Fibroblast of mammary gland (primary cell): Measurements from ENCODE around the gene TXNDC15.
"Not testable (repeated sequence)": the region's sequence is repeated elsewhere in the genome, so short reads cannot be mapped to it uniquely, and the experiment has no call there.

Experiments
- DNase-seq: peaks from one replicate; pipeline ENCODE4 v3.0.0-alpha.2; 2010; ENCODE audit warnings: low read depth
- H3K4me3 ChIP-seq: 2 replicates; pipeline ENCODE4 v1.5.1; 2011; ENCODE audit warnings: low read depth, mild to moderate bottlenecking, low read length, moderate library complexity; ENCODE audit not compliant: control insufficient read depth
- TF ChIP-seq, protein P1 (sequence below): conservative IDR thresholded peaks from 2 replicates; pipeline ENCODE4 v1.5.1; 2011; ENCODE audit warnings: low read depth, low read length, inconsistent platforms; ENCODE audit not compliant: control insufficient read depth, insufficient read depth

The TXNDC15 gene

DNA sequence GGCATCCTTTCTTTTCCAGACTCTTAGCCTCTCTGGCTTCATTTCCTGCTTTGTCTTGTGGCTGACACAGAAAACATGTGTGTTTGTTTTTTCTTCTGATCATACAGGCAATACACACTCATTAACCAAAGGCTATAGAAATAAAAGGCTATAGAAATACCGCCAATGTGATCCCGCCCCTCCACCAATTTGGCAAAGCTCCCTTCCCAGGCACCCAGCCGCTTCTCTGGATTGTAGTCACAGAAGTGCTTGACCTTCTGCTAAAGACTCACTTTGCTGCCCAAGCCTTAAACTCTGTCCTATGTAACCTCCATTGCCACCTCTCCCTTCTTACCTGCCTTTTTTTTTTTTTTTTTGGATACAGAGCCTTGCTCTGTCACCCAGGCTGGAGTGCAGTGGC, 5.3 kb downstream of the TXNDC15 start:
- TF ChIP-seq, protein P1, sequence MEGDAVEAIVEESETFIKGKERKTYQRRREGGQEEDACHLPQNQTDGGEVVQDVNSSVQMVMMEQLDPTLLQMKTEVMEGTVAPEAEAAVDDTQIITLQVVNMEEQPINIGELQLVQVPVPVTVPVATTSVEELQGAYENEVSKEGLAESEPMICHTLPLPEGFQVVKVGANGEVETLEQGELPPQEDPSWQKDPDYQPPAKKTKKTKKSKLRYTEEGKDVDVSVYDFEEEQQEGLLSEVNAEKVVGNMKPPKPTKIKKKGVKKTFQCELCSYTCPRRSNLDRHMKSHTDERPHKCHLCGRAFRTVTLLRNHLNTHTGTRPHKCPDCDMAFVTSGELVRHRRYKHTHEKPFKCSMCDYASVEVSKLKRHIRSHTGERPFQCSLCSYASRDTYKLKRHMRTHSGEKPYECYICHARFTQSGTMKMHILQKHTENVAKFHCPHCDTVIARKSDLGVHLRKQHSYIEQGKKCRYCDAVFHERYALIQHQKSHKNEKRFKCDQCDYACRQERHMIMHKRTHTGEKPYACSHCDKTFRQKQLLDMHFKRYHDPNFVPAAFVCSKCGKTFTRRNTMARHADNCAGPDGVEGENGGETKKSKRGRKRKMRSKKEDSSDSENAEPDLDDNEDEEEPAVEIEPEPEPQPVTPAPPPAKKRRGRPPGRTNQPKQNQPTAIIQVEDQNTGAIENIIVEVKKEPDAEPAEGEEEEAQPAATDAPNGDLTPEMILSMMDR, result no peak
- DNase-seq, result no peak
- H3K4me3 ChIP-seq, result no peak overlapping the region

DNA sequence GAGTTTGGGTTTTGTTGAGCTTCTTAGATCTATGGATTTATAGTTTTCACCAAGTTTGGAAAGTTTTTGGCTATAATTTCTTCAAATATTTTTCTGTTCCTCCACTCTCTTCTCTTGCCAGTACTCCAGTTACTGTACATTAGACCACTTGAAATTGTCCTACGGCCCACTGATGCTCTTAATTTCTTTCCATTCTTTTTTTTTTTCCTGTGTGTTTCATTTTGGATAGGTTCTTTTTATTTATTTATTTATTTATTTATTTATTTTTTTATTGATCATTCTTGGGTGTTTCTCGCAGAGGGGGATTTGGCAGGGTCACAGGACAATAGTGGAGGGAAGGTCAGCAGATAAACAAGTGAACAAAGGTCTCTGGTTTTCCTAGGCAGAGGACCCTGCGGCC, 6.8 kb downstream of the TXNDC15 start:
- DNase-seq, H3K4me3 ChIP-seq: not testable (repeated sequence)

DNA sequence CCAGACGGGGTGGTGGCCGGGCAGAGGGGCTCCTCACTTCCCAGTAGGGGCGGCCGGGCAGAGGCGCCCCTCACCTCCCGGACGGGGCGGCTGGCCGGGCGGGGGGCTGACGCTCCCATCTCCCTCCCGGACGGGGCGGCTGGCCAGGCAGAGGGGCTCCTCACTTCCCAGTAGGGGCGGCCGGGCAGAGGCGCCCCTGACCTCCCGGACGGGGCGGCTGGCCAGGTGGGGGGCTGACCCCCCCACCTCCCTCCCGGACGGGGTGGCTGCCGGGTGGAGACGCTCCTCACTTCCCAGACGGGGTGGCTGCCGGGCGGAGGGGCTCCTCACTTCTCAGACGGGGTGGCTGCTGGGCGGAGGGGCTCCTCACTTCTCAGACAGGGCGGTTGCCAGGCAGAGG, 7.5 kb downstream of the TXNDC15 start:
- not testable (repeated sequence) for DNase-seq, H3K4me3 ChIP-seq

DNA sequence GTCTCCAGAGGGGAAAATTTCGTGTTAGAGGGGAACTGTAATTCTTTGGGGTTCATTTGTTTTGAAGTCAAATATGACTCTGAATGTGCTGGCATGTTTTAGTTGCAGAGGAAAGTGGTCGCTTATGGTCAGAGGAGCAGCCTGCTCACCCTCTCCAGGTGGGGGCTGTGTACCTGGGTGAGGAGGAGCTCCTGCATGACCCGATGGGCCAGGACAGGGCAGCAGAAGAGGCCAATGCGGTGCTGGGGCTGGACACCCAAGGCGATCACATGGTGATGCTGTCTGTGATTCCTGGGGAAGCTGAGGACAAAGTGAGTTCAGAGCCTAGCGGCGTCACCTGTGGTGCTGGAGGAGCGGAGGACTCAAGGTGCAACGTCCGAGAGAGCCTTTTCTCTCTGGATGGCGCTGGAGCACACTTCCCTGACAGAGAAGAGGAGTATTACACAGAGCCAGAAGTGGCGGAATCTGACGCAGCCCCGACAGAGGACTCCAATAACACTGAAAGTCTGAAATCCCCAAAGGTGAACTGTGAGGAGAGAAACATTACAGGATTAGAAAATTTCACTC, 13.5 kb downstream of the TXNDC15 start:
- no peak overlapping the region for H3K4me3 ChIP-seq
- TF ChIP-seq, protein P1, result no peak
- DNase-seq, result no peak

DNA sequence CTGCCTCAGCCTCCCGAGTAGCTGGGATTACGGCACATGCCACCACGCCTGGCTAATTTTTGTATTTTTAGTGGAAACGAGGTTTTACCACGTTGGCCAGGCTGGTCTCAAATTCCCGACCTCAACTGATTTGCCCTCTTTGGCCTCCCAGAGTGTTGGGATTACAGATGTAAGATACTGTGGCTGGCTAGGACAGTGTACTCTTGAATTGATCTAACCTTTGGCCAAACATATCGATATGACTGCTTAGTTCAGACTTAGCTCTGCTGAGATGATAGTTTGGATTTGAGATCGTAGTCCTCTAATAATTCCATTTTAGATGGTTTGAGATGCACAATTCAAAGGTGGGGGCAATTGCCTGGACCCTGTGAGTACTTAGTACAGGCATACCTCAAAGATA, 15.2 kb downstream of the TXNDC15 start:
- H3K4me3 ChIP-seq, result no peak overlapping the region
- DNase-seq, result no peak
- TF ChIP-seq, protein P1, result no peak

DNA sequence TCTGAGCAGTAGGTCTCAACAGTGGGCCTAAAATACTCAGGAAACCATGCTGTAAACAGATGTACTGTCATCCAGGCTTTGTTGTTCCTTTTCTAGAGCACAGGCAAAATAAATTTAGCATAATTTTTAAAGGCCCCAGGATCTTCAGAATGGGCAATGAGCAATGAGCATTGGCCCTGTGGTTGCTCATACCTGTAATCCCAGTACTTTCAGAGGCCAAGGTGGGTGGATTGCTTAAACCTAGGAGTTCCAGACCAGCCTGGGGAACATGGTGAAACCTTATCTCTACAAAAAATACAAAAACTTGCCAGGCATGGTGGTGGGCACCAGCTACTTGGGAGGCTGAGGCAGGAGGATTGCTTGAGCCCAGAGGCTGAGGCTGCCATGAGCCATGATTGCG, 17.3 kb downstream of the TXNDC15 start:
- TF ChIP-seq, protein P1, result no peak
- no peak overlapping the region for H3K4me3 ChIP-seq
- DNase-seq, result no peak

DNA sequence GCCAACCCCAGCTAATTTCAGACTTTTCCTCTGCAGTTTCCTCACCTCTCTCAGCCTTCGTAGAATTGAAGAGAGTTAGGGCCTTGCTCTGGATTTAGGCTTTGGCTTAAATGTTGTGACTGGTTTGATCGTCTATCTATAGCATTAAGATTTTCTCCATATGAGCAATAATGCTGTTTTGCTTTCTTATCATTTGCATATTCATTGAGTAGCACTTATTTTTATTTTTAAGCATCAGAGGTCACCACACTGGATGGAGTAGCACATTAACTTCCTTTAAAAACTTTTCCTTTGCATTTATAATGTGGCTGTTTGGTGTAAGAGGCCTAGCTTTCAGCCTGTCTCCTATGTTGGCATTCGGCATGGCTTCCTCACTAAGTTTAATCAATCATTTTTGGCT, 18.1 kb downstream of the TXNDC15 start:
- H3K4me3 ChIP-seq, result no peak overlapping the region
- no peak for DNase-seq
- TF ChIP-seq, protein P1, result no peak

DNA sequence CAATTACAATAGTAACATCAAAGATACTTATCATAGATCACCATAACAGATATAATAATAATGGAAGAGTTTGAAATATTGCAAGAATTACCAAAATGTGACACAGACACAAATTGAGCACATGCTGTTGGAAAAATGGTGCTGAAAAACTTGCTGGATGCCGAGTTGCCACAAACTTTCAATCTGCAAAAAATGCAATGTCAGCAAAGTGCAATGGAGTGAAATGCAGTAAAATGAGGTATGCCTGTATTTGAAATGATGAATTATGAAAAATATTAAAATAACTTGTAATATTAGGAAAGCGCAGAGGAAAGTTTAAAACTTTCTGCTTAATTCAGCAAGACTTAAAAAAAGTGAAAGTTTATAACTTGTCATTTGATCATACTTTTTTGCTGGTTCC, 18.8 kb downstream of the TXNDC15 start:
- TF ChIP-seq, protein P1, result no peak
- DNase-seq, result no peak
- no peak overlapping the region for H3K4me3 ChIP-seq
